Activated CD8-positive, alpha-beta memory T cell treated with anti-CD3 and anti-CD28 coated beads for 1 hour (primary cell): ENCODE measurements around the gene C11orf54.

Experiments used
- DNase-seq, 2 donors: peaks; one replicate each; pipeline ENCODE4 v3.0.0-alpha.2; 2020; ENCODE audit warnings: low read depth in 1 of 2; ENCODE audit errors: extremely low read depth in 1 of 2

C11orf54 gene

GRCh38 chr11:93741094-93741881 lies at the start of gene C11orf54, which contains the start of gene TAF1D:
TSS of gene C11orf54 (plus strand) at chr11:93741672. CDS start at chr11:93747394, 5,722 bp downstream.
TSS of gene TAF1D (minus strand) at chr11:93741495. CDS start at chr11:93739304, 2,191 bp downstream.
- DNase-seq = peak; percentile 91 to 93

- DNase-seq = no peak
Observed at GRCh38 chr11:93694109-93694508, 47.4 kb upstream of the C11orf54 start.

GRCh38 chr11:93694557-93694956 lies 46.9 kb upstream of the C11orf54 start:
- DNase-seq = no peak

- DNase-seq = no peak
Observed at GRCh38 chr11:93697611-93698010, 43.9 kb upstream of the C11orf54 start.

GRCh38 chr11:93700830-93701229 lies 40.6 kb upstream of the C11orf54 start:
- no peak for DNase-seq

GRCh38 chr11:93704237-93704636 lies 37.2 kb upstream of the C11orf54 start:
- no peak for DNase-seq

GRCh38 chr11:93710239-93710638 lies 31.2 kb upstream of the C11orf54 start:
- DNase-seq = no peak

GRCh38 chr11:93712678-93713077 lies 28.8 kb upstream of the C11orf54 start:
- DNase-seq = no peak

GRCh38 chr11:93715797-93716396 lies 25.6 kb upstream of the C11orf54 start:
- DNase-seq = no peak

GRCh38 chr11:93717501-93717900 lies 24.0 kb upstream of the C11orf54 start:
- no peak for DNase-seq

- no peak for DNase-seq
Observed at GRCh38 chr11:93718057-93718563, 23.4 kb upstream of the C11orf54 start.

GRCh38 chr11:93719310-93719709 lies 22.2 kb upstream of the C11orf54 start:
- no peak for DNase-seq

GRCh38 chr11:93720522-93720921 lies 20.9 kb upstream of the C11orf54 start:
- DNase-seq = no peak

- DNase-seq = no peak
Observed at GRCh38 chr11:93724089-93724488, 17.4 kb upstream of the C11orf54 start.

GRCh38 chr11:93727985-93728791 lies 13.3 kb upstream of the C11orf54 start:
- no peak for DNase-seq

- no peak for DNase-seq
Observed at GRCh38 chr11:93728792-93729128, 12.7 kb upstream of the C11orf54 start.

GRCh38 chr11:93729129-93729616 lies 12.3 kb upstream of the C11orf54 start:
- no peak for DNase-seq

- DNase-seq = no peak
Observed at GRCh38 chr11:93730108-93731107, 11.1 kb upstream of the C11orf54 start.

- DNase-seq = no peak
Observed at GRCh38 chr11:93732237-93732892, 9.1 kb upstream of the C11orf54 start.
